GM12878 (cell line): ENCODE data around the gene SLC38A1.
A peak's percentile ranks its signal among the peaks of the same experiment; 100 is the strongest.

Source experiments
- ATF3 ChIP-seq: IDR thresholded peaks from 2 replicates; pipeline ENCODE4 v1.6.1; 2011; ENCODE audit warnings: low read depth, mild to moderate bottlenecking, low read length, moderate library complexity, borderline replicate concordance; ENCODE audit errors: extremely low read depth
- BHLHE40 ChIP-seq, 2 experiments: fragments of 450-650 bp in 1 of 2; IDR thresholded peaks; 2 replicates each; pipeline ENCODE4 v1.6.1; 2011 to 2017; ENCODE audit warnings: low read depth in 2 of 2, borderline replicate concordance in 1 of 2, improper control_type of control experiment in 1 of 2, low read length in 1 of 2, mild to moderate bottlenecking in 1 of 2
- CBX5 ChIP-seq: sonication (generic); IDR thresholded peaks from 2 replicates; pipeline ENCODE4 v1.6.1; 2016; ENCODE audit warnings: low read depth, moderate library complexity, mild to moderate bottlenecking, inconsistent platforms
- CTCF ChIP-seq, 3 experiments: IDR thresholded peaks in 2 of 3; conservative IDR thresholded peaks in 1 of 3; 2 replicates each; pipeline ENCODE4 v1.5.1; 2011; ENCODE audit warnings: low read depth in 3 of 3, low read length in 3 of 3, mild to moderate bottlenecking in 3 of 3, control low read depth in 2 of 3, moderate library complexity in 2 of 3, inconsistent platforms in 1 of 3, mixed read lengths in 1 of 3; ENCODE audit not compliant: control insufficient read depth in 2 of 3, insufficient read depth in 1 of 3; ENCODE audit errors: extremely low read depth in 1 of 3
- EZH2 ChIP-seq: IDR thresholded peaks from 2 replicates; pipeline ENCODE4 v1.6.1; 2012; ENCODE audit warnings: low read depth, mild to moderate bottlenecking, control low read depth, inconsistent platforms, low read length, borderline replicate concordance; ENCODE audit not compliant: control insufficient read depth
- HCFC1 ChIP-seq: fragments of 150-350 bp; IDR thresholded peaks from 2 replicates; pipeline ENCODE4 v1.6.1; 2014; ENCODE audit warnings: low read length
- POU2F2 ChIP-seq: IDR thresholded peaks from 3 replicates; pipeline ENCODE4 v1.6.1; 2011; ENCODE audit warnings: low read depth, mild to moderate bottlenecking, low read length, borderline replicate concordance
- RELA ChIP-seq: fragments of 450-650 bp; IDR thresholded peaks from 2 replicates; pipeline ENCODE4 v1.8.0; 2014; ENCODE audit warnings: borderline replicate concordance; ENCODE audit not compliant: partially characterized antibody
- ZBTB4 ChIP-seq: fragments of 450-650 bp; formaldehyde crosslinking; IDR thresholded peaks from 2 replicates; pipeline ENCODE4 v1.4.0; 2022; ENCODE audit warnings: mild to moderate bottlenecking, moderate library complexity
- TF ChIP-seq, protein P1 (sequence below): fragments of 450-650 bp; conservative IDR thresholded peaks from 2 replicates; pipeline ENCODE4 v1.6.1; 2017; ENCODE audit warnings: mild to moderate bottlenecking, moderate library complexity

DNA sequence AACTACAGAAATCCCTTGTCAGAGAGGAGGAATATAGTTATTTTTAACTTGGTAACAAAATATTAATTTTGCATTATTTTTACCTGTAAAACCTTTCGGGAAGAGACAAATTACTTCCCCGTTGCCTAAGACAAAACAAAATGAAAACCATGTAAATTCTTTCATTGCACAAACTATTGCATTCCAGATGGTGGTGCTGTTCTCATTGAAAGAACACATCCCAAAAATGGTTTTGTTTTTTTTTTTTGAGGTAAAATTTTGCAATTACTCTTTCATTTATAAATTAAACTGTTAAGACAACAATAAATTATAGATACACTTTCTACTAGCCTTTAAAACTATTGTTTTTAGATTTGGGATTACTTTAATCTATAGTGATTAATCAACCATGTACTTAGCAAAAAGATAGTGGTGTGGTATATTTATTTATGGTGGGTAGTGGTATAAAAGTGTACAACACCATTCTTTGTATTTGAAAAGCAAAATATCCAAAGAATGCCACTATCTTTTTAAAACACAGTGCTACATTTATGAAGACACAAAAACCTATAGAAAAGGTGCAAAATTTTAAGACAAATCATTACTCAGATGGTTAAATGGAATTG is 115.5 kb downstream of the SLC38A1 start:
- TF ChIP-seq ATF3, result no peak
- no peak for TF ChIP-seq BHLHE40 (IDR thresholded peaks at IDR 0.05; ENCODE audit: borderline replicate concordance in 1 of 2, low read depth in 2 of 2, low read length in 1 of 2)
- peak; percentile 59 to 76 (median 64); a peak in 5 of 6 replicates for TF ChIP-seq CTCF (IDR thresholded peaks at IDR 0.05 in 2 of 3, conservative IDR thresholded peaks at IDR 0.05 in 1 of 3; ENCODE audit: control insufficient read depth in 2 of 3, extremely low read depth in 1 of 3, insufficient read depth in 1 of 3, low read depth in 3 of 3, low read length in 3 of 3)
- no peak for TF ChIP-seq ZBTB4 (CRISPR knock-in tag)
- TF ChIP-seq POU2F2, result no peak
- TF ChIP-seq EZH2, result no peak
- TF ChIP-seq RELA, result no peak
- TF ChIP-seq, protein P1, sequence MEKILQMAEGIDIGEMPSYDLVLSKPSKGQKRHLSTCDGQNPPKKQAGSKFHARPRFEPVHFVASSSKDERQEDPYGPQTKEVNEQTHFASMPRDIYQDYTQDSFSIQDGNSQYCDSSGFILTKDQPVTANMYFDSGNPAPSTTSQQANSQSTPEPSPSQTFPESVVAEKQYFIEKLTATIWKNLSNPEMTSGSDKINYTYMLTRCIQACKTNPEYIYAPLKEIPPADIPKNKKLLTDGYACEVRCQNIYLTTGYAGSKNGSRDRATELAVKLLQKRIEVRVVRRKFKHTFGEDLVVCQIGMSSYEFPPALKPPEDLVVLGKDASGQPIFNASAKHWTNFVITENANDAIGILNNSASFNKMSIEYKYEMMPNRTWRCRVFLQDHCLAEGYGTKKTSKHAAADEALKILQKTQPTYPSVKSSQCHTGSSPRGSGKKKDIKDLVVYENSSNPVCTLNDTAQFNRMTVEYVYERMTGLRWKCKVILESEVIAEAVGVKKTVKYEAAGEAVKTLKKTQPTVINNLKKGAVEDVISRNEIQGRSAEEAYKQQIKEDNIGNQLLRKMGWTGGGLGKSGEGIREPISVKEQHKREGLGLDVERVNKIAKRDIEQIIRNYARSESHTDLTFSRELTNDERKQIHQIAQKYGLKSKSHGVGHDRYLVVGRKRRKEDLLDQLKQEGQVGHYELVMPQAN, result no peak
- no peak for TF ChIP-seq HCFC1
- TF ChIP-seq CBX5, result no peak
